Esophagus squamous epithelium (tissue), 4 donors: ENCODE measurements around the gene C9orf43.

ENCODE experiments used
- POLR2A ChIP-seq, 4 donors: fragments of 450-650 bp; IDR thresholded peaks; one replicate each; pipeline ENCODE4 v1.6.1; 2017; ENCODE audit warnings: antibody characterized with exemption in 4 of 4, mild to moderate bottlenecking in 4 of 4, moderate library complexity in 3 of 4
- TF ChIP-seq, protein P1 (sequence below), 6 experiments: fragments of 450-650 bp in 4 of 6; fragments of 200-600 bp in 2 of 6; sonication (generic) in 2 of 6; IDR thresholded peaks; one replicate each; pipeline ENCODE4 v1.5.1; 2016 to 2019; ENCODE audit warnings: antibody characterized with exemption in 6 of 6, mild to moderate bottlenecking in 4 of 6, moderate library complexity in 4 of 6

DNA sequence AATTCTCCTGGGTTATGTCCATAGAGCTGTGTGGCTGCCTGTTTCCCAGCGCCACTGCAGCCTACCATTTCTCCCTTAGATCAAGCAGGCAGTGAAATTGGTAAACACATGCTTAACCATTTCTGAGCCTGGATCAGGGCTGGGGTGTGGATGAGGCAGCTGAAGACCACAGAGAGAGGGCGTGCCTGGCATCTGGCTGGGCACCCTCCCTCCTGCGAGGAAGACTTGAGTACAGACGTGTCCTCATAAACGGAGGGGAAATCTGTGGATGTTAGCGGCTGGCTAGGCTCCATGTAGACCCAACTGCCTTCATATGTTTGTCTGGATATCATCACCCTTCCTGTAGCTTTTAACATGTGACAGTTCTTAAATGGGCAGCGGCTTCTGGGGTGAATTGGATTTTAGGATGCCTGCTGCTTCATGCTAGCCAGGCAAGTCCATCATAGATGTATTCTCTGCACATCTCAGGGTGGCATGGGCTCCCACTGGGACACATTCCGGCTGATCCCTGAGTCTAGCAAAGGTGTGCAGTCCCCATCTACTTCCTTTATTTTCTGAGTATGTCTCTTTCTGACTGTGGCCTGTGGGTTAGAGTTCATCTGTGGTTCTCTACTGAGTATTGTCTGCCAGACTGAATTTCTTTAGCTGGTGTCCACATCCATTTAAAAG lies 63.9 kb downstream of the C9orf43 start:
- TF ChIP-seq, protein P1, sequence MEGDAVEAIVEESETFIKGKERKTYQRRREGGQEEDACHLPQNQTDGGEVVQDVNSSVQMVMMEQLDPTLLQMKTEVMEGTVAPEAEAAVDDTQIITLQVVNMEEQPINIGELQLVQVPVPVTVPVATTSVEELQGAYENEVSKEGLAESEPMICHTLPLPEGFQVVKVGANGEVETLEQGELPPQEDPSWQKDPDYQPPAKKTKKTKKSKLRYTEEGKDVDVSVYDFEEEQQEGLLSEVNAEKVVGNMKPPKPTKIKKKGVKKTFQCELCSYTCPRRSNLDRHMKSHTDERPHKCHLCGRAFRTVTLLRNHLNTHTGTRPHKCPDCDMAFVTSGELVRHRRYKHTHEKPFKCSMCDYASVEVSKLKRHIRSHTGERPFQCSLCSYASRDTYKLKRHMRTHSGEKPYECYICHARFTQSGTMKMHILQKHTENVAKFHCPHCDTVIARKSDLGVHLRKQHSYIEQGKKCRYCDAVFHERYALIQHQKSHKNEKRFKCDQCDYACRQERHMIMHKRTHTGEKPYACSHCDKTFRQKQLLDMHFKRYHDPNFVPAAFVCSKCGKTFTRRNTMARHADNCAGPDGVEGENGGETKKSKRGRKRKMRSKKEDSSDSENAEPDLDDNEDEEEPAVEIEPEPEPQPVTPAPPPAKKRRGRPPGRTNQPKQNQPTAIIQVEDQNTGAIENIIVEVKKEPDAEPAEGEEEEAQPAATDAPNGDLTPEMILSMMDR (IDR thresholded peaks at IDR 0.05), result no peak
- TF ChIP-seq POLR2A (IDR thresholded peaks at IDR 0.05), result no peak
